ENCODE results near the gene MED23.

Gene MED23, protein sequence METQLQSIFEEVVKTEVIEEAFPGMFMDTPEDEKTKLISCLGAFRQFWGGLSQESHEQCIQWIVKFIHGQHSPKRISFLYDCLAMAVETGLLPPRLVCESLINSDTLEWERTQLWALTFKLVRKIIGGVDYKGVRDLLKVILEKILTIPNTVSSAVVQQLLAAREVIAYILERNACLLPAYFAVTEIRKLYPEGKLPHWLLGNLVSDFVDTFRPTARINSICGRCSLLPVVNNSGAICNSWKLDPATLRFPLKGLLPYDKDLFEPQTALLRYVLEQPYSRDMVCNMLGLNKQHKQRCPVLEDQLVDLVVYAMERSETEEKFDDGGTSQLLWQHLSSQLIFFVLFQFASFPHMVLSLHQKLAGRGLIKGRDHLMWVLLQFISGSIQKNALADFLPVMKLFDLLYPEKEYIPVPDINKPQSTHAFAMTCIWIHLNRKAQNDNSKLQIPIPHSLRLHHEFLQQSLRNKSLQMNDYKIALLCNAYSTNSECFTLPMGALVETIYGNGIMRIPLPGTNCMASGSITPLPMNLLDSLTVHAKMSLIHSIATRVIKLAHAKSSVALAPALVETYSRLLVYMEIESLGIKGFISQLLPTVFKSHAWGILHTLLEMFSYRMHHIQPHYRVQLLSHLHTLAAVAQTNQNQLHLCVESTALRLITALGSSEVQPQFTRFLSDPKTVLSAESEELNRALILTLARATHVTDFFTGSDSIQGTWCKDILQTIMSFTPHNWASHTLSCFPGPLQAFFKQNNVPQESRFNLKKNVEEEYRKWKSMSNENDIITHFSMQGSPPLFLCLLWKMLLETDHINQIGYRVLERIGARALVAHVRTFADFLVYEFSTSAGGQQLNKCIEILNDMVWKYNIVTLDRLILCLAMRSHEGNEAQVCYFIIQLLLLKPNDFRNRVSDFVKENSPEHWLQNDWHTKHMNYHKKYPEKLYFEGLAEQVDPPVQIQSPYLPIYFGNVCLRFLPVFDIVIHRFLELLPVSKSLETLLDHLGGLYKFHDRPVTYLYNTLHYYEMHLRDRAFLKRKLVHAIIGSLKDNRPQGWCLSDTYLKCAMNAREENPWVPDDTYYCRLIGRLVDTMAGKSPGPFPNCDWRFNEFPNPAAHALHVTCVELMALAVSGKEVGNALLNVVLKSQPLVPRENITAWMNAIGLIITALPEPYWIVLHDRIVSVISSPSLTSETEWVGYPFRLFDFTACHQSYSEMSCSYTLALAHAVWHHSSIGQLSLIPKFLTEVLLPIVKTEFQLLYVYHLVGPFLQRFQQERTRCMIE (N-terminal part only)

DNA sequence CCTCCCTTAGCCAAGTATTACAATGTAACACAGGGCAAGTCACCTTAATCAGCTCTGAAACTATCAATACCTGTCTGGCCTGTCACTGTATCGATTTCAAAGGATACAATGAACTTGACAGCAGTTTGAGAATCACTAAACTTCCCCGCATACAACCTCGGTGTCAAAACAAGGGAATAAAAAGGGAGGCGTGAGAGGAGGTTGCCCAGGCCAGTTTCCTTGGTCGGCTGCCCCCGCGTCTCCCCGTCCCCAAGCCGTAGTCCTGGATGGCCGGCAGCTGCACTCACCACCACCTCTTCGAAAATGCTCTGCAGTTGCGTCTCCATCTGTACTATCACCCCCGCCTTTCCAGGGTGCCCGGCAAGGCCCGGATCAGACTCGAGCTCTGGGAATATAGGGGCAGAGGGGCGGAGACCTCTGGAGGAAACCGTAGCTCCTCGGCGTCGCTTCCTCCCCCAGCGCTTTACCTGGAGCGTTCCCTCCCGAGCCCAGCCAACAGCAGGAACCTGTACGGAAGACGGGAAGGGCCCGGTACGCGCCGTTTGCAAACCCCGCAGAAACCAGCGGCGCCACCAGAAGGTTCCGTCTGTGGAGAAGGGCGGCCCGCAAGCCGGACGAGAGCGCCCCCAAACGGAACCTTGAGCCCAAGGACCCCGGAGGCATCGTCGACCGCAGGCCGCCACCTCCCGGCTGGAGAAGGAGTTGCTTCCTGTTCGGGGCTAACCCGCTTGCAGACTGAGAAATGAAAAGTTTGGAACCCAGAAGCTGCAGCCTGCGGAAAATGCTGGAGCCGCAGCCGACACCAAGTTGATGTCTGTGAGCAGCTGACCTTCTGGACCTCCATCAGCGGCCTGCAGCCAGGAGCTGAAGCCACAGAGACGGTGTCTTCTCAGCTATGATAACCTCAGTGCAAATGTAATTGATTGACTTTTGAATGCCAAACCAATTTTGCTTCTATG, at the start of gene MED23:
TSS of gene MED23 (minus strand) at position 519 of the 959 bp plus-strand sequence. CDS start at position 326, 193 bp downstream.
- DNase-seq, result peak; percentile 92 to 94

DNA sequence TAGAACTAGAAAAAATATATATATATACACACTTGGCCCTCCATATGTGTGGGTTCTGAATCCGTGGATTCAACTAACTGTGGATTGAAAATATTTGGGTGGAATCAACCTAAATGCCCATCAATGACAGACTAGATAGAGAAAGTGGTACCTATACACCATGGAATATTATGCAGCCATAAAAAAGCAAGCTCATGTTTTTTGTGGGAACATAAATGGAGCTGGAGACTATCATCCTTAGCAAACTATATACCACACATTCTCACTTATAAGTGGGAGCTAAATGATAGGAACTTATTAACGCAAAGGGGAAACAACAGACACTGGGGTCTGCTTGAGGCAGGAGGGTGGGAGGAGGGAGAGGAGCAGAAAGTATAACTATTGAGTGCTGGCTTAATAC, 45.1 kb upstream of the MED23 start:
- DNase-seq, result no peak

DNA sequence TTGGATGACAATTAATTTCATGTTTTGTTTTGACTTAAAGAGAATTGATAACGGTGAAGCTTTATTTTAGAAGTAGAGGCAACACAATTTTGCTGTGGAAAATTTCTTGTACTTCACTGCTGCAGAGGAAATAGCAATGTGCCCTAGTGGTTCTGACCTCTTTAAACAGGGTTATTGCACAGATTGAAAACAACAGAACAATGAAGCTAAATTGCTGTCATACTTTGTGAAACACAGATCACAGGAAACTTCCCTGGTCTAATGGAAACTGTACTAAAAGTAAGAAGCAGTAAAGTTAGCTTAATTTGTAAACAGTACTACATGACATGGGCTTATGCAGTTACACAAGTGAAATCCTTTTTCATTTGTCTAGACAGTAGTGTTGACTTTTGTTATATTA, 41.8 kb upstream of the MED23 start:
- no peak for DNase-seq

DNA sequence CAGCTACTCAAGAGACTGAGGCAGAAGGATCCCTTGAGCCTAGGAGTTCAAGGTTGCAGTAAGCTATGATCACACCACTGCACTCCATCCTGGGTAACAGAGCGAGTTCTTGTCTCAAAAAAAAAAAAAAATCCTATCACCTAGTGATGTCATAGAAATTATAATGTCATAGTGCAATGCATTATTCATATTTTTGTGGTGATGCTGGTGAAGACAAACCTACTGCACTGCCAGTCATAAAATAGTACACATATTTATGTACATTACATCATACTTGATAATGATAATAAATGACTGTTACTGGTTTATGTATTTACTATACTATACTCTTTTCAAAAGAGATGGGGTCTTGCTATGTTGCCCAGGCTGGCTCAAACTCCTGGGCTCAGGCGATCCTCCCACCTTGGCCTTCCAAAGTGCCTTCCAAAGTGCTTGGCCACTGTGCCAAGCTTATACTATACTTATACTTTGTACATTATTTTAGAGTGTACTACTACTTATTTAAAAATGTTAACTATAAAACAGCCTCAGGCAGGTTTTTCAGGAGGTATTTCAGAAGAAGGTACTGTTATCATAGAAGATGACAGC, 35.6 kb upstream of the MED23 start:
- no peak for DNase-seq

DNA sequence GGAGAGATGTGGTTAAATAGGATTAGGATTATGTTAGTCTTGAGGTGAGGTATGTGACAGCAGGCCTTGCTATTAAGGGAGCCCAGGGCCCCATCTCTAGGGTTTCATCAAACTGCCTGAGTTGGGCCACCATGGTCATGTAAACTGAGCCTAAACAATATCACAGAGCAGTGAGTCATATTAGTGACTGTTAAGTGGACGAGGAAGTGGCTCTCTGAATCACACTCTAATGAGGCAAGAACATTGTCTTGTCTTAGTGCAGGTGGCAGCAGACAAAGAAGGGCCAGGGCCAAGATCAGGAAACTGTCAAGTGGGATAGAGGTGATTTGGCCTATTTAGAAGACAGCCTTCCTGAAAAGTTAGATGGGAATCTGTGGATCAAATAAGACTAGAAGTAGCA, 32.2 kb upstream of the MED23 start:
- DNase-seq, result no peak

DNA sequence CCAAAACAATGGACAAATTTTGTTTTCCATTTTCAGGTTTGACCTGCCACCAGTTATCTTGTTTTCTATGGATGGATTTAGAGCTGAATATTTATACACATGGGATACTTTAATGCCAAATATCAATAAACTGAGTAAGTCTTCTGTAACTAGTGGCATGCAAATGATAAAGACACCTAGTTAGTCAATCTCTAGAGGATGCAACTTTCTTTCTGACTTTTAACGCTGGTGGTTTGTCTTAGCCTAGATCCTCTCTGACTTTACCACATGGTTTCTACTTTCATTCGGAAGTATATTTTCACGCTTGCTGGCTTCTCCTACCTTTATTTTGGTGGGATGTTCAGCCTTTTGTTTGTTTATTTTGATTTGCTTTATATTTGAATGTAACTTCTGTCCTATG, 30.2 kb upstream of the MED23 start:
- no peak for DNase-seq

DNA sequence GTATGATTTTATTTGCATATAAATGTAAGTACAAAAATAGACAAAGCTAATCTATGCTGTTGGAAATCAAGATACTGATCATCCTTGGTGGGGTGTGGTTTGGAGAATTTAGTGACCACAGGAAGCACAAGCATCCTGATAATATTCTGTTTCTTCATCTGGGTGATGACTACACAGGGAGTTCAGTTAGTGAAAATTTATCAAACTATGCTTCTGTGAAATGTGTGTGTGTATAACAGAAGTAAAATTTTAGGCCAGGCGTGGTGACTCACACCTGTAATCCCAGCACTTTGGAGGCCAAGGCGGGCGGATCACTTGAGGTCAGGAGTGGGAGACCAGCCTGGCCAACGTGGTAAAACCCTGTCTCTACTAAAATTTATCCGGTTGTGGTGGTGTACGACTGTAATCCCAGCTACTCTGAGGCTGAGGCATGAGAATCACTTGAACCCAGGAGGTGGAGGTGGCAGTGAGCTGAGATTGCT, 29.6 kb upstream of the MED23 start:
- DNase-seq, result no peak

DNA sequence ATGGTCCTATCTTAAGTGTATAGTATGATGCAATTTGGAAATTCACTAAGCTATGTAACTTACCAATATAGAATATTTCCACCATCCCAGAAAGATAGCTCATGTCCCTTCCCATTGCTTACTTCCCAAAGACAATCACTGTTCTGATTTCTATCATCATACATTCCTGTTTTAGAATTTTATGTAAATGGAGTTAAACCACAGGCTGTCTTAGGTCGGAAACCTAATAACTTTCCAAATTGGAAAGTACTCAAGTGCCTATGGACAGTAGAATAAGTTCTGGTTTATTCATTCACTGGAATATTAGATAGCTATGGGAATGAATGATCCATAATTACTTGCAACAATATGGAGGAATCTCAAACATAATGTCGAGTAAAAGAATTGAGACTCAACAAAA, 29.2 kb upstream of the MED23 start:
- DNase-seq, result no peak

DNA sequence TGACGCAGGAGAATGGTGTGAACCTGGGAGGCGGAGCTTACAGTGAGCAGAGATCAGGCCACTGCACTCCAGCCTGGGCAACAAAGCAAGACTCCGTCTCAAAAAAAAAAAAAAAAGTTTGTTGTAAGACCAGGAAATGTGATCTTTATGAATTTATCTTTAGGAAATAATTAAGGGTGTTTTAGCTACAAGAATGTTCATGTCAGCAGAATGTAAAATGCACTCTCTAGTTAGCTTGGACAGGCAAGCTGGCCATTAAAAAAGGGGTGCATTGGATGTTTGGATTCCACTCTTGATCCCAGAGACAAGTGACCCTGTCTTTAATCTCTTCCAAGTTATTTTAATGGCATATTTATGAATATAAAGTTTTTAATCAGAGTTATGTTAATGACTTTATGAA, 28.6 kb upstream of the MED23 start:
- no peak for DNase-seq

DNA sequence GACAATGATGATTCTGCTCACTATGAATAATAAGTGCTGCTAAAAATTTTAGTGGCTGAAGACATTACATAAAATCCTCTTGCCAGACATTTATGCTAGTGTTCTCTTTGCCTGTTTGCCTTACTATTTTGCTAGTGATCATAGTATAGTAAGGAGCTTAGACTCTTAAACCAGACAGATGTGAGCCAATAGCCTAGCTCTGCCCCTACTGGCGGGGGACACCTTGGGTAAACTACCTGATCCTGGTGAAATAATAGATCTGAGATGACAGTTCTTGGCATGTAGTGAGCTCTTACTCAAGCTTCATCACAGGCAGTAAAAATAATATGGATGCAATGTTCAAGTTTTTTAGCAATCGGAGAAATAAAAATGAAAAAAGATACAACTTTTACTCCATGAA, 27.9 kb upstream of the MED23 start:
- no peak for DNase-seq

DNA sequence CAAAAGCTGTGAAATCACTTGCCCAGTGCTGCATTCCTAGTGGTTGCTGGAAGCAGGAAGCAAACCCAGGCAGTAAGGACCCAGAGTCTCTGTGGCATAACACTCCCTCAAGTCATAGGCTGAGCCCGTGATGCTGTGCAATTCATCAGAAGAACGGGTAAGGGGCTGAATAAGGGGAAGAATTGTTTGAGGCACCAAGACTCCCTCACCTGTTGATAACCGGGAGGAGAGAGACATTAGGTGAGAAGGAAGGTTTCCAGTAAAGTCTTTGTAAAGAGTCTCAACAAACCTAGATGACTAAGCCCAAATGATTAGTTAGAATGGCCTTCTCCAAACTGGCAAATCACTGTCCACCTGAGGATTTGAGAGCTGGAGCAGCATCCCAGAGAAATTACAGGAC, 27.3 kb upstream of the MED23 start:
- no peak for DNase-seq

DNA sequence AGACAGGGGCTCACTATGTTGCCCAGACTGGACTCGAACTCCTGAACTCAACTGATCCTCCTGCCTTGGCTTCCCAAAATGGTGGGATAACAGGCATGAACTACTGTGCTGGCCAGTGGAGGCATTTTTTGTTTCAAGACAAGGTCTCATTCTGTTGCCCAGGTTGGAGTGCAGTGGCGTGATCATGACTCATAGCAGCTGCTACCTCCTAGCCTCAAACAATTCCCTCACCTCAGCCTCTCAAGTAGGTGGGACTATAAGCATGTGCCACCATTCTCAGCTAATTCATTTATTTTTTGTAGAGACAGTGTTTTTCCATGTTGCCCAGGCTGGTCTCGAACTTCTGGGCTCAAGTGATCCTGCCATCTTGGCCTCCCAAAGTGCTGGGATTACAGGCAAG, 26.3 kb upstream of the MED23 start:
- DNase-seq, result no peak

DNA sequence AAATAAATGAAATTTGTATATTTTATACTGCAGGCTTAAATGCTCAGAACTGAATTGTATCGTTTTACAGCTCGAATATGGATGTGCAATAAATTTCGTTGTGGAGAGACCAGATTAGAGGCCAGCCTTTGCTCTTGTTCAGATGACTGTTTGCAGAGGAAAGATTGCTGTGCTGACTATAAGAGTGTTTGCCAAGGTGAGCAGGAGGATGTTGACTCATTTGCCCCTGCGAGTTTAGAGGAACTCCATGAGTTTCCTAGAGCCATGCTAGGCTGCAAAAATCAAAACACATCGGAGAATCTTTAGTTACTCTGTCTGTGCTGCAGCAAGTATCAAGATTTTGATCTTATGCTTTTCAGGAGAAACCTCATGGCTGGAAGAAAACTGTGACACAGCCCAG, 24.4 kb upstream of the MED23 start:
- no peak for DNase-seq

DNA sequence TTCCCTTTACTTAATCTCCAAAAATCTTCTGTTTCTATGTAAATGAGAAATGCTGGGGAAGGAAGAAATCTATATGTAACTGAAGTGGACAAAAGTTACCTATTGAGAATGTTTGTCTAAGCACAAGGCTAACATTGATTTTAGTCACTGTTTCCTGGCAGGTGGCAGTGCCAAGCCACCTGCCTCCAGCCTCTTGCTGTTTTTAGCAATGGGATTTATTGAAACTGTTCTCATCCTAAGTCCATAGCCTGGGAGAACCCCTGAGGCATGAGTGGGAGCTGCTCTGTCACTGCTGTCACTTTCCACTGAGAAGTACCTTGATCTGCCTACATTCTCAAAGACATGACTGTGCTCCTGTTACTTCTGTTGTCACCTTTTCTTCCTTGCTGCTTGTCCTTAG, 23.7 kb upstream of the MED23 start:
- DNase-seq, result no peak

DNA sequence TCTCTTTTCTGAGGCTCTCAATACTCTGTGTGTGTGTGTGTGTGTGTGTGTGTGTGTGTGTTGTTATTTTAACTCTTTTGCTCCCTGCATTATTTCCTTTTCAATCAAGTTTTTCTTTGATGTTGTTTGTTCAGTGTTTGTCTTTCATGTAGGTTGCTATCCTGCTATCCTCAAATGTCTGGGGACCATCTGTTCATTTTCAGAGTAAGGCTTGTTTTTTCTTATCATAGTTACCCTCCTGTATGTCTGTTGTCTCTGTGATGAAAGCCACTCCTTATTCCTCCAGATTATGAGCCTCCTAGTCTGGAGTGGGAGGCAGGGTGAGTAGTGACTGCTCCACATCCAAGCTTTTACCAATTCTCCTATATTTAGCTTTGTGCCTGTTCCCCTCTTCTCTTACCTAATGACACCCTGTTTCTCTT, 18.2 kb upstream of the MED23 start:
- DNase-seq, result no peak

DNA sequence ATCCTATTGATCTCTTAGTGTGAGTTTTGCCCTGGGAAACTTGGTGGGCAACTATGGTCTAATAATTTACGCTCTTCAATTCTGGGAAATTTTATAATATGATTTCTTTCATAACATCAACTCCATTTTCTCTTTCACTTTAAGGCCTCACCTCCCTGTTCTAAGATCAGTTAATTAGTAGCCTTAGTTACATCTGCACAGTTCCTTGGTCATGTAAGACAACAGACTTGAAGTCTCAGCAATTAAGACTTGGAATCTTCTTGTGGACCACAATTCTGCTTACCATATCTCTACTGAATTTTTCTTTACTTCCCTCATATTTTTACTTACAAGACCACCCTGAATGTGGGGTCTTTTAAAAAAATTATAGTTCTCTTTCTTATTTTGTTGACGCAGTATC, 17.8 kb upstream of the MED23 start:
- DNase-seq, result no peak

DNA sequence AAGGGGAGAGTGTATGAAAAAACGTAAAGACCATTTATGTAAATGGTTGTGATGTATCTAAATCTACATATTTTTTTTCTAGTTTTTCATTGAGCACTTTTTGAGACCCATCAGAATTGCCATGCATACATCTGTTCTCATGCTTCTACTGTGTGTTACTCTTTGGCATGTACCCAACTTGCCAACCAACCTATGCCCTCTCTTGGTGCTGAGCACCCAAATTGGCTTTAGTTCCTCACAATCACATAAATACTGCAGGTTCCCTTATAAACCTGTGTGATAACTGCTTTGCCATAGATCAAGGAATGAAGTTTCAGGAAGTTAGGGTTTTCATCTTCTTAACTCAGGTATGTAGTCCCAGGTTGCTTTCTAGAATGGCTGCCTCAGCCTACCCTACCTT, 16.9 kb upstream of the MED23 start:
- no peak for DNase-seq

DNA sequence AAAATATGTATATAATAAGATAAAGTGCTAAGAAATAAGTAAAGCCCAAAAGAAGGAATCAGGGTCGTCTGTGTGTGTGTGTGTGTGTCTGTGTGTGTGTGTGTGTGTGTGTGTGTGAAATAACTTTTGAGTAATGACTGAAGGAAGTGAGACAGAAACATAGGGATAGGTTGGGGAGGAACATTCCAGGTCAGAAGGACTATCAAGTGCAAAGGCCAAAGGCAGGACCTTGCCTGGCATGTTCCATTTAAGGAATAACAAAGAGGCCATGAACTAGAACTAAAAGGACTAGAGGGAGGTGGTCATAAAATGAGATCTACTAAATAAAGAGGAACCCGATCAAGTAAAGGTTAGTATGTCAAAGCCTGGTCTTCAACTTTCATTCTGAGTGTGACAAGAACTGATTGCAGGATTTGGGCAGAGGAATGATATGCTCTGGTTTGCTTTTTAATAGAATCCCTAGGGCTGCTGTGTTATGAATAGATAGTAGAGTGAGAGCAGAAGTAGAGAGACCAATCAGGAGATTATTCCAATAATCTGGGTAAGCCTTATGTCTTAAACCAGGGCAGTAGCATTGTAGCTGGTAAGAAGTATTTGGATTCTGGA, 15.9 kb upstream of the MED23 start:
- DNase-seq, result no peak

DNA sequence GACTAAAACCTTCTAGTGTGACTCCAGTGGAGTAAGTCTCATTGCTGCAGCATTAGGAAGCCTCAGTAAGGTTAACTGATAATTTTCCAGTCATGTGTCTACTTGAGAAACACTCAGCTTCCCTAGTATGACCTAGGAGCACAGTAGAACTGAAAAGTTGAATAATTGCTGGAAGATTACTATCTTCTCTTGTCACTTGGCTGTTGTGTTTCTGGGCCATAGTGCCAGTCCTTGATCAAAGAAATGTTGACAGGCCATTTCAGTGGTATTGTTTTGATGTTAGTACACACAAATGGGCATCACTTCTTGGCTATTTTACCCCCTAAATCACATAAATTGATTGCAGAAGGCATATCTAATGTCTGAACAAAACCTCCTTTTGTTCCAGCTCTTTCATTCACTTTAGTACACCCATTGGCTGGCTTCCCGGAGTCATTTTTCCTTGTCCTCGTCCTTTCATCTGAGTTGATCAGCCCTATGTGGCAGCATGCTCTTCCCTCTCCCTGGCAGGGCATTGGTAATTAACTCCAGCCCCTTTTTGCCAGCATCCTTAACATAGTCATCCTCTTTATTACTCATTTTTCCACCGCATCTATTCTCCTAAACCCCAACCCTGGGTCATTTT, 15.1 kb upstream of the MED23 start:
- no peak for DNase-seq

DNA sequence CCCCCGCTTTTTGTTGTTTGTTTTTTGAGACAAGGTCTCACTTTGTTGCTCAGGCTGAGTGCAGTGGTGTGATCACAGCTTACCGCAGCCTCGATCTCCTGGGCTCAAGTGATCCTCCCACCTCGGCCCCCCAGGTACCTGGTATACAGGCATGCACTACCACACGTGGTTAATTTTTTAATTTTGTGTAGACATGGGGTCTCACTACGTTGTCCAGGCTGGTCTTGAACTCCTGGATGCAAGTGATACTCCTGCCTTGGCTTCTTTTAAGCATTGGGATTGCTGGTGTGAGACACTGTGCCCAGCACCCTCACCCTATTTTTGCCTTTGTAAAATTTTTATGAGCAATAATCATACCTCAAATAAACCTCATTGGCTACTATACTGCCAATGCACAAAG, 14.5 kb upstream of the MED23 start:
- DNase-seq, result no peak

DNA sequence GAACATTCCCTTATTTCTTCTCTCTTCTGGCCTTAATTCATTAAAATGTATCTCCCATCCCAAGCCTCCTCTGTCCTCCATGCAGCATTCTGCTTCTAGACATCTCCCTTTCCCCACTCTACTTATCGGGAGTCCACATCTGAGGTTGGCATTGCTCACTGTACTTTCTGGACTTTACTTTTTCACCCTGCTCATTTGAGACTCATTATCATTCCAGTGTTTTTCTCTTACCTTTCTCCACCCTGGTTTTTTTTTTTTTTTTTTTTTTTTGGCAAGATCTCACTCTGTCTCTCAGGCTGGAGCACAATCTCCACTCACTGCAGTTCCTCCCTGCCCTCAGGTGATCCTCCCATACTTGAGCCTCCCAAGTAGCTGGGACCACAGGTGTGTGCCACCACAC, 13.5 kb upstream of the MED23 start:
- DNase-seq, result no peak

Data from CD4-positive, alpha-beta T cell treated with Interleukin-4 for 1 hour (primary cell).